ENCODE data around the gene IL22RA1.

Gene IL22RA1

DNA sequence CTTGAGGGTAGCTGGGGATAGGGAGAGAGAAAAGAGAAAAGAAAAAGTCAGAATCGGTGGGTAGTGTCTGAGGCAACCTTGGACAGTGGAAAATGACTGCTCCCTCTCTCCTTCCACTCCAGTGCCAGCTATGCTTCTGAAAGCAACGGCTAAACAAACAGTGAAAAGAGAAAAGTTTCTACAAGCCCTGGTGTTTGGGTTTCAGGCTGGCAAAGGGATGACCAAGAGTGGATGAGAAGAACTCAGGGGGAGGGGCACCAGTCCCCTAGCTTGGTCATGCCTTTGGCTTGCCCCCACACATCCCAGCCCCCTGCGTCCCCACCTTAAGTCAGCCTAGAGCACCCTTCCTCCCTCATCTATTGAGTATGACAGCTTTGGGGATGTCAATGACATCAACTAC, 8.6 kb downstream of the IL22RA1 start:
- DNase-seq = no peak

DNA sequence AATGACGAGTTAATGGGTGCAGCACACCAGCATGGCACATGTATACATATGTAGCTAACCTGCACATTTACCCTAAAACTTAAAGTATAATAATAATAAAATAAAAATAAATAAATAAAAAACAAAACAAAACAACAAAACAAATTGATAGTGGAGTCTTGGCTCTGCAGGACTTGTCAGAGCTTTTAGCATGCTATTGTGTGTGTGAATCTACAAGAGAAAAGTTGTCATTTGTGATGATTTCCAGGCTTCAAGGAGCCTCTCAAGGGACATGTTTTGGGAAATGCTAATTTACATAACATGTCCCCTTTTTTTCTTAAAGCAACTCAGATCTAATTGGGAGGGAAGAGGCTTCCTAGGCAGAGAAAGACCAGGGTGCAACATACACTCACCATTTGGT, 9.1 kb downstream of the IL22RA1 start:
- DNase-seq = no peak

DNA sequence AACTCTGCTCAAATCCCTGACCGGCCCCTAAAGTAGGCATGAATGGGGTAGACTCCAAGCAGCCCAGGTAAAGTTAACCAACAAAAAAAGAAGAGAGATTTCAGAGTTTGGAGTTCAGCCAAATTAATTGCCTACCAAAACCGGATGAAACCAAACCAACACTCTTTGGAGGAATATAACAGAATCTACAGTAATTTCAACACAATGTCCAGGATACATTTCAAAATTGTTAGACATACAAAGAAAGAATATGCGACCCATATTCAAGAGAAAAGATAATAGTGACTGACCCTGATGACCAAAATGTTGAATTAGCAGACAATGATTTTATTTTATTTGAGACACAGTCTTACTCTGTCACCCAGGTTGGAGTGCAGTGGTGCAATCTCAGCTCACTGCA, 12.6 kb downstream of the IL22RA1 start:
- no peak for DNase-seq

DNA sequence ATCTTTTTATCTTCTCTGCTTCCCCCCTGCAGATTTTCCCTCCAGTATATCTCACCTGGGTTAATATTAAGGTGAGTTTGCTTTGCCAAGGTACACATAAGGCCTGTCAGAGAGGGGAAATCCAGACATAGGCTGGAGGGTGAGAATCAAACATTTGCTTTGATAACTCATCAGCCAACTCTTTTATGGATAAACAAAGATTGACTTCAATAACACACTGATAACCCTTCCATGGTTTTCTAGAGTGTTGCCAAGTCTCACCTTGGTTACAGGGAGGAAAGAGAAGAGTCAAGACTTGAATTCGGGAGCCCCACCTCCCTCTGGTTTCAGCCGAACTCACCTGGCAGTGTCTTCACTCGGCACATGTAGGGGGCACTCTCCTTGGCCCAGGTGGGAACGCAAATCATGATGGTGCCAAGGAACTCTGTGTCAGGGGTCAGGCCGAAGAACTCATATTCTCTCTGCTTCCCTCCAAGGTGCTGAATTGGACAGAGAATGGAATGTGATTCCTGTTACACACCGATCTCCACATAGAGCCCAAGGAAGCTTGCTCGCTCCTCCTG, 15.1 kb downstream of the IL22RA1 start:
- no peak for DNase-seq

DNA sequence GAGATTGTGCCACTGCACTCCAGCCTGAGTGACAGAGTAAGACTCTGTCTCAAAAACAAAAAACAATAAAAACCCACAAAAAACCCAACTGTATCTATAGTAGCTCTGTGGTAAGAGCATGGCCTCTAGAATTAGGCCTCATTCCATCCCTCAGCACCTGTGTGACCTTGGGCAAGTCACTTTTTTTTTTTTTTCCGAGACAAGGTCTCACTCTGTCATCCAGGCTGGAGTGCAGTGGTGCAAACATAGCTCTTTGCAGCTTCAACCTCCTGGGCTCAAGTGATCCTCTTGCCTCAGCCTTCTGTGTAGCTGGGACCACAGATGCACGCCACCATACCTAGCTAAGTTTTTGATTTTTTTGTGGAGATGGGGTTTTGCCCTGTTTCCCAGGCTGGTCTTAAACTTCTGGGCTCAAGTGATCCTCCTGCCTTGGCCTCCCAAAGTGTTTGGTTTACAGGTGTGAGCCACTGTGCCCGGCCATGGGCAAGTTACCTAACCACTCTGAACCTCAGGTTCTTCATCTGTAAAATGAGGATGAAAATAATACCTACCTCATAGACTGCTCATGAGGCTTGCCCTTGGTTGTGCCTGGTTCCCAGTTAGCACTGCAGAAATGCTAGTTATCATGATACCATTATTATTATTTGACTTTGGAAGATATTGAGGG, 15.7 kb downstream of the IL22RA1 start:
- no peak for DNase-seq

DNA sequence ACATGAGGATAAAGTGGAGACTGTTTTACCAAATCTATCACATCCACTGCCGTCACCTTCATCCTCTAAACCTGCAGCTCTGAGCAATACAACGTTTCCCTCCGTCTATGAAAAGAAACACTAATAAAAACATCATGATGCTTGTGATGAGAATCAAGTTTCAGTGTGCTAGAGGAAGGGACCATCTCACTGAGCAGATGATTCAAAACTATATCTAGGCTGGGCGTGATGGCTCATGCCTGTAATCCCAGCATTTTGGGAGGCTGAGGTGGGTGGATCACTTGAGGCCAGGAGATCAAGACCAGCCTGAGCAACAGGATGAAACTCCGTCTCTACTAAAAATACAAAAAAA, 16.3 kb downstream of the IL22RA1 start:
- no peak for DNase-seq

DNA sequence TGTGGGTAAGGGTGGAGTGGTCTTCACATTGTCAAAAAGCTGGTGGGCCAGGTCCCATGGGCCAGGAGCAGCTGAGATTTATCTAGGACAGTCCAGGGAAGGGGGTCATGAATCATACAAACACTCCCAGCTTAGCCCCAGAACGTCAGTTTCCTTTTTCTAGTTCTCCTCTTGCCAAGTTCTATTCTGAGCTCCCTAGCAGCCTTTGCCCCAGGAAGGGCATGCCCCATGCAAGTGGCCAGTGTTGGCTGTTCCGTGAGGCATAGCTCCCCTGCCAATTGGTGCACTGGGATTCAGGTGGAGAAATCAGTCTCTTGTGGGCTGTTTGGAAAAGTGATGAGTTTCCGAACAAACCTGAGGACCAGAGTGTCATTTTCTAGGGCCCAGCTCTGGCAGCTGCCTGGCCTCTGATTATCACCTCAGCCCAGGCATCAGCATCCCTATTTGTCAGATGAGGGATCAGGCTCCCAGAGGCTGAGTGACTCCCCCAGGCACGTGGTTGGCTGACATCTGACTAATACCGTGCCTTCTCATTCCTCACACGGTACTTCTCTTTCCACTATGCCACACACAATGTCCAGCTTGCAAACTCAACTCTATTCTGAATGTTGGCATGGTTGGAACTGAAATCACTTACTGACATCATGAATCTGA, 16.8 kb downstream of the IL22RA1 start:
- no peak for DNase-seq

DNA sequence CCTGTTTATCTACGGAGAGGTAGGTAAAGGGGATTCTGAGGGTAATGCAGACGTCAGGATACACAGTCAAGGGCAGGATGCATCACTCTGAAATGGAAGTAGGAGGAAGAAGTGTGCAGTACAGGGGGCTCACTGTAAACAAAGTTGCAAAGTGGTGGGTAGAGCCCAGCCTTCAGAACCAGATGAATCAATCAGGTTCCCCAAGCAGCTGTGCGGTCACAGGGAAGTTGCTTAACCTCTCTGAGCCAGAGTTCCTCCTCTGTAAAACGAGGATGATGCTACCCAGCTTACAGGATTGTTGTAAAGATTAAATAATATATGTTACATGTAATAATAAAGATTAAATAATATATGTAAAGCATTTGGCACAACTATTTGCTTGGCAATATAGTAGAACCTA, 17.5 kb downstream of the IL22RA1 start:
- DNase-seq = no peak

DNA sequence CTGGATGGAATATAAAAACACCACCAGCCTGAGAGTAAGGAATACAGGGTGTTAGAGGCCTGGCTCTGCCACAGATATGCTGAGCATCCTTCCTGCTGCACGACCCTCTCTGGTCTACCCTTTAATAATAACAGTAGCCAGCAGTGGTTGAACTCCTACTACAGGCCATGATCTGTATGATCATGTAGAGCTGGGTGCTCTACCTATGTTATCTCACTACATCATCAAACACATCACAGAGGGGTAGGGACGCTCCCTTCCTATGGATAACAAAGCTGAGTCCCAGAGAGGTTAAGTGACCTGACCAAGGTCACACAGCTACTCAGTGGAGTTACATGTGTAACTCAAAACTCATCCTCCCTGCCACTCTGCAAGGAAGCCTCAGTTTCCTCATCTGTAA, 18.0 kb downstream of the IL22RA1 start:
- DNase-seq = no peak

DNA sequence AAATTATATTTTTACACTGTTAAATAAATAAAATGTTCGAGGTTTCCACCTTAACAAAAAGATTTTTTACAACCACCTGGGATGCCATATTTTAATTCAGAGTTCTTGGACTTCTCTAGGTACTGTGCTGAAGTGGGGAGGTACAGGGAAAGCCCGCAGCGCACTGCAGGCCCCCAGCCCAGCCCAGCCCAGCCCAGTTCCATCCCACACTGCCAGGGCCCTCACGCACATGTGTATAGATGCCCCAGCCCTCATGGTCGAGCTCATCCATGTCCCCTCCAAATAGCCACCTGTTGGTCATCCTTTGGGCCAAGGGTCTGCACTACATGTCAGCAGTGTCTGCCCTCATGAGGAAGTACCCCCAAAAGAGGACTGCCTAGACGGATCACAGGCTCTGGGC, 19.3 kb downstream of the IL22RA1 start:
- DNase-seq = no peak

DNA sequence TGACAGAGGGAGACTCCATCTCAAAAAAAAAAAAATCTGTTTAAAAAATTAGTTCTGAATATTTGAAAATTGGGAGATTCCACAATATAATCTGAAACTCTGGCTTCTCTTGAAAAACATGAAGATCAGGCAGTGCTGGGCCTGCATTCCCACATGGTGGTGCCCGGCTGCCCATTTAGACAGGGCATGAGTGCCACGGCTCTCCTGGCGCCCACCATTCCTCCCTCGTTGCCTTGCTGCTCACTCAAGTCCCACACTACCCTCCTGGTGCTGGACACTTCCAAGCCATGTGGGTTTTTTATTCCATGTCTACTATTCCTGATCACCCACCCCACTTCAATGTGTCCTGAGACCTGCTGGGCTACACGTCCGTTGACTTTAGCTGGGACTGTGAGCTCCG, 20.2 kb downstream of the IL22RA1 start:
- no peak for DNase-seq

DNA sequence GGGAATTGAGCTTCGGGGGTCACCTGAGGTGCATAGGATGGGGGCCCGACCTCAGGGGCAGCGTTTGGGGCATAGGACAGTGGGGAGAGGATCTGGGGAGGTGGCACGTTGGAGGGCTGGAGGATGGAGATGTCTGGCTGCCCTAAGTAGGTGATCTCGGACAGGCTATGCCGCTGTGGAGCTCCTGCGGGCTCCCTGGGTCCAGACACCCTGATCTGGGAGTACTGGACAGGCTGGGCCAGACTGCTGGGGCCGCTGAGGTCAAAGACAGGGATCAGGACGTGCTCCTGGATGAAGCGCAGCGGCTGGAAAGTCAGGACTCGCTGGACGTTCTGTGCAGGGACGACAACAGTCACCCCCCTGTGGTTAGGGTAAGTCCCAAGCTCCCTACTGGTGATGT, 21.5 kb downstream of the IL22RA1 start:
- DNase-seq = no peak

DNA sequence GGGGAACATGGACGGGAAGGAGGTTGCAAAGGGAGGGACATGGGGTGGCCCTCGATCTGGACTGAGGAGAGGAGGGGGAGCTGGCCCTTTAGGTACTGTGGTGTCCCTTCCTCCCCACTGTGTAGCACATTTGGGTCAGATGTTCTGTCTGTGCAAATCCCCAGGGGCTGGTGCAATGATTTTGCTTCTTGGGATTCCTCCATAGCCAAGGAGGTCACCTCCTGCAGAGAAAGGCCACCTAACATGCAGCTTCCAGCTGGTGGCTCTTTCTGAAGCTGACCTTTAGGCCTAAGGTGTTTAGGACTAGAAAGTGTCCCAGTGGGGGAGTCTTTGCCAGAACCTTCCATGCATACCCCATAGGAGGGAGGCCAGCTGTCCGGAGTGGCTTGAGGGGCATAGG, 22.0 kb downstream of the IL22RA1 start:
- no peak for DNase-seq

DNA sequence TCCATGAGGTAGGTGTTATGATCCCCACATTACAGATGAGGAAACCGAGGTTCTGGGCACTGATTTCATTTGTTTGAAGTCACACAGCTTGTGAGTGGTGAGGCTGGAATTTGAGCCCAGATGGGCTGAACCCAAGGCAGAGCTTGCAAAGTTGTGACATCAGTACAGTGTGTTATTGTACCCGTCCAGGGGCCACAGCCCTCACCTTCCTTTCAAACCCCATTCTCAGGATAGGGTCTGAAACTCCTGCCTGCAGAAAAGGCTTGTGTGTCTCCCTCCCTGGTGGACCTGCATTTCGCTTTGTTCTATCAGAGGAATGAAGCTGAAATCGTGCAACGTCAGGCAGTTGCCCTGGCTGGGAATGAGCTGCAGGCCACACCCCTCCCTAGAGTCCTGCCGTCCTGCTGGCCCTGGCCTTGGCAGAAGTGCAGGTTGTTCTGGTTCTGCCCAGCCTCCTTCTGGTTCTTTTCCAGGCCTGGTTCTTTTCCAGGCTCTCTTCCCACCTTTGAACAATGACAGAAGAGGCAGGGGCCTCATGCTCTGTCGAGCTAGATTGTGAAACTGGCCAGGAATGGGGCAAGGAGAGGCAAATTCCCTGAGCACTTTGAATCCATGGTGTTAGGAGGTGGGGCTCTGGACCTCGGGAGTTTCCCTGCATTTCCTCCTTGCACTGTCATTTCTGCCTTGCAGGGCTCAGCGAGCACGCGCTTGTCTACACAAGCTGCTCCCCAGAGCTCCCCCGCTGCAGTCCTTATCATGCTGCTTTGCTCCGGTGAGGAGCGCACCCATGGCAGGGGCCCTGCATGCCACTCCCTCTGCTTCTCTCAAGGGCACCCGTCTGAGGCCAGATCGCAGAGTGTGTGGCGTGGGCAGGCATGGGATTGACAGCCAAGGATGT, 22.8 kb downstream of the IL22RA1 start:
- DNase-seq = no peak

DNA sequence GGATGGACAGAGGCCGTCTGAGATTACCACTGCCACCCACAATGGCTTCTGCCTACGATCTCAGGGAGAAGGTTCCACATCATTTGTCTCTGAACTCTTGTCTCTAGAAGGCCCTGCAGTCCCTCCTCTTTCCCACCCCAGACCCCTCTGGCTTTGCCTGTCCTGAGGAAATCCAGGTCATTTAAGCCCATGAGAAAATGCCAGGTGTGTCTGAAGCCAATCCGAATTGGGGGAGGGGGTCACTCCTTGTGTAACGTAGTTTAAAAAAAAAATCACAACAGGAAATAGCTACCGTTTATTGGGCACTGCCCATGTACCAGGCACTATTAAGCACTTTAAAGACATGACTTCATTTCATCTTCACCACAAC, 23.5 kb downstream of the IL22RA1 start:
- DNase-seq = no peak

DNA sequence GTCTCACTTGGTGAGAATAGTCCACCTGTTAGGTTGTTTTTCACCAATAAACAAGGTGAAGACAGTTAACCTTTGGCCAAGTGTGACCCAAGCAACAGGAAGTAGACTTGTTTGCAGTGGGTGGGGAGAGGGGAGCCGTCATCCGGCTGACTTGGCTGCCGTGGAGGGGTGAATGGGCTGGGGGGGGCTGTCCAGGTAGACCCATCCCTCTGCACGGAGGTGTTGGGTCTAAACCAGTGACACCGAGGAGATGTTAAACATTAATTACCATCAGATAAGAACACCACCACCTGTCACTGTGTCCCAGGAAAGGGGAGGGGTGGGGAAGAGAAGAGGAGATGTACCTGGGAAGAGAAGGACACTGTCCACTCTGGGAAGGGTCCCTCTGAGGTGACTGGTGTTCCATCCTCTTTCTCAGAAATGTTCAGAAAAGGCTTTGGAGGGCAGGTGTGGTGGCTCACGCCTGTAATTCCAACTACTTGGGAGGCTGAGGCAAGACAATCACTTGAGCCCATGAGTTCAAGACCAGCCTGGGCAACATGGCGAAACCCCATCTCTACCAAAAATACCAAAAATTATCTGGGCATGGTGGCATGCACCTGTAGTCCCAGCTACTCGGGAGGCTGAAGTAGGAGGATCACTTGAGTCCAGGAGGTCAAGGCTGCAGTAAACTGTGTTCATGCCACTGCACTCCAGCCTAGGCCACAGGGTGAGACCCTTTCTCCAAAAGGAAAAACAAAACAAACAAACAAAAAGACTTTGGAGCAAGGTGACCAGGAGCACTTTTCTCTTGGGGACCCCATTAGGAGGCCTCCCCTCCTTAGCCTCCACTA, 24.3 kb downstream of the IL22RA1 start:
- no peak for DNase-seq

DNA sequence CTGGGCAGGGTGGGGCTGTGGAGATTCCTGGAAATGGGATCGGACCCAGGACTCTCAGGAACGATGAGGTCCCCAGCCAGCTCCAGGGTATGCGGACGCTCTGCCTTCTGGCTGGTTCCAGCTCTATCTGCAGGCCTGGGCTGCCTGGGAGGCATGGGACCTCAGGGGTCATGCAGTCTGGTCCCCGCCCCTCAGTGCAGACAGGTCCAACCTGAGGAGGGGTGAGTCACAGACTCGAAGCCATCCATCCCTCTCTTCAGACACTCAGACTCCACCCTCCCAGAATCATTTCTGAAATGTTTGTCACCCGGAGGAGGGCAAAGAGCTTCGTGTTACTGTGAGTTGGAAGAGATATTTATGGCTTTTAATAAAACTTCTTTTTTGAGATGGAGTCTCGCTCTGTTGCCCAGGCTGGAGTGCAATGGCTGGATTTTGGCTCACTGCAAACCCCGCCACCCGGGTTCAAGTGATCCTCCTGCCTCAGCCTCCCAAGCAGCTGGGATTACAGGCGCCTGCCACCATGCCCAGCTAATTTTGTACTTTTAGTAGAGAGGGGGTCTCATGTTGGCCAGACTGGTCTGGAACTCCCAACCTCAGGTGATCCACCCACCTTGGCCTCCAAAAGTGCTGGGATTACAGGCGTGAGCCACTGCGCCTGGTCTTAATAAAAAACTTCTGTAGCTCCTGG, 25.1 kb downstream of the IL22RA1 start:
- DNase-seq = no peak

DNA sequence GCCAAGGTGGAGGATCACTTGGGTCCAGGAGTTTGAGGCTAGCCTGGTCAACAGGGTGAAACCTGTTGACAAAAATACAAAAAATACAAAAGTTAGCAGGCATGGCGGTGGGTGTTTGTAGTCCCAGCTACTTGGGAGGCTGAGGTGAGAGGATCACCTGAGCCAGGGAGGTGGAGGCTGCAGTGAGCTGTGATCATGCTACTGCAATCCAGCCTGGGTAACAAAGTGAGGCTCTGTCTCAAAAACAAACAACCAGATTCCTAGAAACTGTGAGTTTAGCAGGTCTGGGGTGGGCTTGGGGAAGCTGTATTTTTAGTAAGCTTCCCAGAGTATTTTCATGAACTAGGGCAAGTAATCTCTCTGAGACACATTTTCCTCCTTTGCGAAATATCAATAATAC, 25.8 kb downstream of the IL22RA1 start:
- DNase-seq = no peak

DNA sequence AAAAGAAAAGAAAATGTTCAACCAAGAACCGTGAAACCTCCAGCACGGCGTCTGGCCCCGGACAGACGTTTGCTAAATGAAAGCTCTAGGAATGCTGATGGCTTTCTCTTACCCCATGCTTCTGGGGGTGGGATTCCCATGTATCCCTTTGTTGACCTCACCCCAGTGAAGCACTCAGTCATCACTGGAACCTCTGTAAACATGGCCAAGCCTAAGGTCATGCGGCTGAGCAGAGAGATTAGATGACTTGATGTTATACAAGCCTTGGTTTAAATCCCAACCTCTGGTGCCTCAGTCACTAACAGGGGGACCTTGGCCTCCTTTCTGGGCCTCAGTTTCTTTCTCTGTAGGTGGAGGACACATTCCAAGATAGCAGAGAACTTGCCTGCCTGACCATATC, 28.2 kb downstream of the IL22RA1 start:
- no peak for DNase-seq

DNA sequence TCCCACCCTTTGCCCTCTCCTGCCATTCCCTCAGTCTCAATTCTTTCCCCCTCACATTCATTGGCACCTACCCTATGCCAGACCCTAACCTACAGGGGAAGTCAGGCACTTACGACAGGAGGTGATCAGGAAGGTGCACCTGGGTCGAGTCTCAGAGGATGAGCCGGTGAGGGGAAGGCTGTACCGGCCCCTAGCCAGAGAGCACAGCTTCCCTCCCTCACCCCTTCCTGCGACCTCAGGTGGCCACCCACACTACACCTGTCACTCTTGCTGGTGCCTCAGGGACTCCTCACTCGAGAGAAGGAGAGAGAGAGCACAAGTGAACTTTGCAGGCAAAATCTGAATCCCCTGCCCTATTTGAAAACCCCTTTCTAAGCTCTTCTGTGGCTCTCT, 29.3 kb downstream of the IL22RA1 start:
- no peak for DNase-seq

DNA sequence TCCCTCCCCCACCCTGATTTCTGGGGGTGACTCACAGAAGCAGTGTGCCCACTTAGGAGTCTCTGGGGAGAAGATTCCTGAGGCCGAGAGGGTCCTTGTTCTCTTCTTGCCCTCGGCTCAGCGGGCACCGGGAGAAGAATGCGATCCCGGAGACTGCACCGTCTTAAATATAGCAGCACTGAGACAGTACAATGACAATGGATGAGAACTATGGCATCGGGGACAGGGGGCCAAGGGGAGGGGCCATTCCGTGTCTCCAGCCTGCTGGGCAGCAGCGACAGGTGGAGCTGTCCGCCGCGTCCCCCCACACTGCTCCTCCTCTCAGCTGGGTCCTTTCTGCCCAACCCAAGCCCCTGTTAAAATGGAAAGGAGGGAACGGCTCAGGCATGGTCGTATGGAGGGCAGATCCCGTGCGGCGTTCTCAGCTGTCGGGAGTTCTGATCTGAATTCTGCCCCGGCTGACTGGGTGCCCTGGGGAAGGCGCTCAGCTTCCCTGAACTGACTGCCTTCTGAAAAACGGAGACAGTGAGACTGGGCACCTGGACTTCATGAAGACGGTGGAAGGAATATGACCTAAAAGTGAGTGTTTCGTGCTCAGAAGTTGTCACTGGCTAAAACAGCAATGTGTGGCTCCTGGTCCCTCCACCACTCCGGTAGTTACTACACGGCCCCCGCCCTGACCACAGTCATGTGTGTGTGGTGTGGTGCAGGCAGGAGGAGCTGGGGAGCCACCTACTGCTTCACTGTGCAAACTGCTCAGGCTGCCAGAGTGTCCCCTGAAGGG, 30.8 kb downstream of the IL22RA1 start, which contains the start of gene MYOM3:
TSS of gene MYOM3 (minus strand) at position 140 of the 784 bp plus-strand sequence. CDS start 3,499 bp downstream, outside the sequence.
- peak; percentile 37 for DNase-seq
